B cell (primary cell): ENCODE data around the gene SLC4A8. TPM values are rescaled to one million over a fixed set of nuclear protein-coding genes. Genes with fewer than 3 reads are reported as not detected.

ENCODE experiments used
- ATAC-seq: fragments of 200-7000 bp; cut with Tn5 transposase; one replicate; pipeline ENCODE4 v1.10.0; 2021; ENCODE audit warnings: low read depth, mild to moderate bottlenecking, moderate number of reproducible peaks, moderate library complexity
- CTCF ChIA-PET: fragments of 350-600 bp; sonication (Branson Sonifier 250); formaldehyde crosslinking; loops from one replicate; lab custom pipeline; 2021; ENCODE audit warnings: antibody characterized with exemption, inconsistent platforms; lab: Charles Lee
- POLR2A ChIA-PET: fragments of 350-600 bp; sonication (Branson Sonifier 250); formaldehyde crosslinking; loops from one replicate; lab custom pipeline; 2021; ENCODE audit warnings: antibody characterized with exemption; lab: Charles Lee
- DNase-seq: peaks from one replicate; pipeline ENCODE4 v3.0.0; 2013
- H2AFZ ChIP-seq: 2 replicates; pipeline ENCODE4 v1.6.1; 2012; ENCODE audit warnings: mild to moderate bottlenecking, low read depth, low read length; ENCODE audit not compliant: insufficient read depth, poor library complexity, severe bottlenecking
- H3K27ac ChIP-seq, 2 donors: 1 replicate in 1 of 2; 2 replicates in 1 of 2; pipeline ENCODE4 v1.5.1; 2012 to 2013; ENCODE audit warnings: low read length in 2 of 2, mild to moderate bottlenecking in 2 of 2, moderate library complexity in 1 of 2
- H3K27me3 ChIP-seq, 4 experiments: fragments of 200-600 bp in 1 of 4; sonication (generic) in 1 of 4; replicated peaks in 1 of 4; 1 replicate in 2 of 4; 2 replicates in 2 of 4; pipeline versions ENCODE4 v1.6.1 to v1.7.0; 2013 to 2016; ENCODE audit warnings: low read length in 3 of 4, mild to moderate bottlenecking in 2 of 4, mixed read lengths in 1 of 4, moderate library complexity in 1 of 4; ENCODE audit not compliant: insufficient read depth in 4 of 4, control insufficient read depth in 3 of 4; ENCODE audit errors: control extremely low read depth in 1 of 4
- H3K36me3 ChIP-seq, 2 experiments: replicated peaks in 1 of 2; 1 replicate in 1 of 2; 2 replicates in 1 of 2; pipeline versions ENCODE4 v1.6.1 to v1.7.1; 2013; ENCODE audit warnings: low read length in 1 of 2; ENCODE audit not compliant: insufficient read depth in 2 of 2, control insufficient read depth in 1 of 2; ENCODE audit errors: control extremely low read depth in 1 of 2, extremely low read depth in 1 of 2
- H3K4me1 ChIP-seq, 2 donors: fragments of 200-600 bp in 1 of 2; sonication (generic) in 1 of 2; 1 replicate in 1 of 2; 2 replicates in 1 of 2; pipeline versions ENCODE4 v1.5.1 to v1.6.1; 2013 to 2017; ENCODE audit warnings: low read length in 2 of 2; ENCODE audit not compliant: control insufficient read depth in 2 of 2, insufficient read depth in 2 of 2
- H3K4me2 ChIP-seq: replicated peaks from 2 replicates; pipeline ENCODE3; 2012; ENCODE audit warnings: mild to moderate bottlenecking, low read depth, low read length; ENCODE audit not compliant: poor library complexity, severe bottlenecking
- H3K4me3 ChIP-seq, 5 experiments: fragments of 200-600 bp in 1 of 5; sonication (generic) in 1 of 5; 1 replicate in 3 of 5; 2 replicates in 2 of 5; pipeline versions ENCODE4 v1.5.1 to v1.7.0; 2011 to 2016; ENCODE audit warnings: low read length in 4 of 5, mild to moderate bottlenecking in 4 of 5, low read depth in 2 of 5, control low read depth in 1 of 5, moderate library complexity in 1 of 5; ENCODE audit not compliant: insufficient read depth in 1 of 5; ENCODE audit errors: control extremely low read depth in 1 of 5, extremely low read depth in 1 of 5
- H3K79me2 ChIP-seq: fragments of 200-600 bp; sonication (generic); one replicate; pipeline ENCODE4 v1.6.0; 2016; ENCODE audit warnings: low read length; ENCODE audit not compliant: control insufficient read depth, insufficient read depth
- H3K9ac ChIP-seq: fragments of 200-600 bp; sonication (generic); 2 replicates; pipeline ENCODE4 v1.6.1; 2017; ENCODE audit warnings: mild to moderate bottlenecking, low read length, moderate library complexity
- H3K9me3 ChIP-seq, 3 donors: one replicate each; pipeline versions ENCODE4 v1.6.1 to v1.7.1; 2013; ENCODE audit warnings: low read length in 2 of 3; ENCODE audit not compliant: control insufficient read depth in 2 of 3, insufficient read depth in 1 of 3; ENCODE audit errors: control extremely low read depth in 1 of 3
- H4K20me1 ChIP-seq: 2 replicates; pipeline ENCODE4 v1.6.0; 2012; ENCODE audit warnings: mild to moderate bottlenecking, low read length; ENCODE audit not compliant: insufficient read depth, control insufficient read depth, poor library complexity, severe bottlenecking
- H3K27ac Mint-ChIP-seq: one replicate; pipeline ENCODE4 v1.8.0; 2021; ENCODE audit warnings: mixed read lengths
- H3K27me3 Mint-ChIP-seq: one replicate; pipeline ENCODE4 v1.8.0; 2021; ENCODE audit warnings: mixed read lengths
- H3K4me1 Mint-ChIP-seq: one replicate; pipeline ENCODE4 v1.8.0; 2021; ENCODE audit warnings: mixed read lengths
- H3K4me3 Mint-ChIP-seq: one replicate; pipeline ENCODE4 v1.8.0; 2021; ENCODE audit warnings: mixed read lengths
- H3K9me3 Mint-ChIP-seq: one replicate; pipeline ENCODE4 v1.8.0; 2022; ENCODE audit warnings: mixed read lengths; ENCODE audit not compliant: insufficient read depth
- CTCF ChIP-seq: fragments of 200-600 bp; IDR thresholded peaks from one replicate; pipeline ENCODE4 v1.8.0; 2022; ENCODE audit warnings: antibody characterized with exemption, mild to moderate bottlenecking
- EZH2 ChIP-seq: IDR thresholded peaks from 2 replicates; pipeline ENCODE4 v1.6.1; 2012; ENCODE audit warnings: borderline replicate concordance, low read depth, mild to moderate bottlenecking, moderate library complexity, low read length; ENCODE audit not compliant: insufficient read depth, poor library complexity, severe bottlenecking
- WGBS: methylation state at CpG from one replicate; pipeline ENCODE4 v1.1.5; 2013; ENCODE audit warnings: missing lambda C conversion rate; ENCODE audit not compliant: insufficient coverage; 5-methylcytosine and 5-hydroxymethylcytosine counted together
- intact Hi-C: fragments of 100-400 bp; cut with micrococcal nuclease; formaldehyde crosslinking; loops from one replicate; pipeline ENCODE4 v1.10.0; 2022
- polyA plus RNA-seq: library from polyadenylated mRNA; depleted of rRNA; stranded (reverse); fragments of >200 nt; gene quantifications from 2 replicates; pipeline ENCODE4 v1.2.3, GENCODE V29; 2012
- total RNA-seq, 2 donors: library from RNA; stranded (reverse); fragments of 120-200 nt in 1 of 2; gene quantifications; 1 replicate in 1 of 2; 2 replicates in 1 of 2; pipeline versions ENCODE4 v1.2.3 to v1.2.4, GENCODE V29; 2013 to 2022

SLC4A8 gene
- total and polyA plus RNA-seq, 2 donors (not counting 1 experiment from before 2014, with no cell fraction given): 3.1 to 3.2 TPM

GRCh38 chr12:51390457-51390856 lies 34.2 kb upstream of the SLC4A8 start:
- H3K4me1 ChIP-seq: peaks cover 61 to 70% of the 10 kb centered on the region in 2 donors
- TF ChIP-seq EZH2 (no peak), CTCF (no peak)
- no peaks in the 10 kb centered on the region for H3K27me3 Mint-ChIP-seq
- H3K9me3 Mint-ChIP-seq: no peaks in the 10 kb centered on the region
- peak overlapping the region; percentile 82 for H3K9ac ChIP-seq
- peak overlapping the region; percentile 91 for H3K4me2 ChIP-seq
- no peaks in the 10 kb centered on the region for H3K27me3 ChIP-seq
- peak overlapping the region; percentile 88 for H3K27ac Mint-ChIP-seq
- peak overlapping the region; percentile 89 for H3K4me3 Mint-ChIP-seq
- peak overlapping the region in 2 of 5 experiments; percentile 83 to 85 for H3K4me3 ChIP-seq
- DNase-seq (no peak), ATAC-seq (no peak)
- H3K4me1 Mint-ChIP-seq: peaks cover 67% of the 10 kb centered on the region
- no peak overlapping the region for H3K27ac ChIP-seq
- H3K9me3 ChIP-seq: no peaks in the 10 kb centered on the region
- peaks cover 0 to 3% of the 10 kb centered on the region in 2 experiments for H3K36me3 ChIP-seq
- H2AFZ ChIP-seq: no peak overlapping the region
- ChIA-PET CTCF (interaction anchor here (1.4 to 1.5 kb wide), 2 partner anchors 19 to 21 kb away, joined by 5 to 6 read pairs; no protein-coding TSS in a partner anchor), POLR2A (interaction anchor here (0.6 to 4.0 kb wide), 2 partner anchors 21 to 55 kb away, joined by 5 to 22 read pairs; no protein-coding TSS in a partner anchor)
- intact Hi-C loops: loop anchor here (5.0 to 10.0 kb wide), 2 partner anchors 33 to 144 kb away; no protein-coding TSS in a partner anchor
- H3K79me2 ChIP-seq: peaks cover 22% of the 10 kb centered on the region
- WGBS: 78% methylated on average over 3 of the region's 6 CpGs
- H4K20me1 ChIP-seq: no peaks in the 10 kb centered on the region

- peak overlapping the region; percentile 82 for H3K9ac ChIP-seq
- no peaks in the 10 kb centered on the region for H3K27me3 ChIP-seq
- POLR2A ChIA-PET: interaction anchor here (1.6 to 4.0 kb wide), 2 partner anchors 19 to 21 kb away, joined by 4 to 22 read pairs; no protein-coding TSS in a partner anchor
- Mint-ChIP-seq H3K27me3 (no peaks in the 10 kb centered on the region), H3K4me1 (peaks cover 71% of the 10 kb centered on the region), H3K27ac (peak overlapping the region; percentile 88), H3K9me3 (no peaks in the 10 kb centered on the region), H3K4me3 (peak overlapping the region; percentile 89)
- H3K4me3 ChIP-seq: peak overlapping the region; percentile 21 to 87 (median 83)
- no peaks in the 10 kb centered on the region for H3K9me3 ChIP-seq
- no peak for ATAC-seq
- TF ChIP-seq CTCF (no peak), EZH2 (no peak)
- WGBS: 4% methylated on average over 4 of the region's 8 CpGs
- intact Hi-C loops: loop anchor here (1.0 to 10.0 kb wide), 3 partner anchors 33 to 144 kb away; partner anchors contain the start of gene SLC4A8
- H3K4me2 ChIP-seq: peak overlapping the region; percentile 91
- H3K4me1 ChIP-seq: peaks cover 65 to 74% of the 10 kb centered on the region in 2 donors
- peaks cover 0 to 3% of the 10 kb centered on the region in 2 experiments for H3K36me3 ChIP-seq
- peak overlapping the region; percentile 85 for H2AFZ ChIP-seq
- peaks cover 22% of the 10 kb centered on the region for H3K79me2 ChIP-seq
- peak overlapping the region; percentile 66 to 87 for H3K27ac ChIP-seq
- peak; percentile 68 for DNase-seq
- CTCF ChIA-PET: interaction anchor here (1.0 to 1.5 kb wide), 4 partner anchors 19 to 50 kb away, joined by 4 to 6 read pairs (median 5); no protein-coding TSS in a partner anchor
- H4K20me1 ChIP-seq: no peaks in the 10 kb centered on the region
Measured at GRCh38 chr12:51390891-51391282, 33.7 kb upstream of the SLC4A8 start.
